Activated CD4-positive, CD25-positive, alpha-beta regulatory T cell treated with anti-CD3 and anti-CD28 coated beads, Interleukin-2, amount 50 U/mL, for 16 hours (primary cell): ENCODE results near the gene OR1J2.
"Not testable (repeated sequence)": the region's sequence is repeated elsewhere in the genome, so short reads cannot be mapped to it uniquely, and the experiment has no call there.

Source experiments
- DNase-seq: peaks from one replicate; pipeline ENCODE4 v3.0.0-alpha.2; 2020; ENCODE audit warnings: low read depth, low spot score

The OR1J2 gene

DNA sequence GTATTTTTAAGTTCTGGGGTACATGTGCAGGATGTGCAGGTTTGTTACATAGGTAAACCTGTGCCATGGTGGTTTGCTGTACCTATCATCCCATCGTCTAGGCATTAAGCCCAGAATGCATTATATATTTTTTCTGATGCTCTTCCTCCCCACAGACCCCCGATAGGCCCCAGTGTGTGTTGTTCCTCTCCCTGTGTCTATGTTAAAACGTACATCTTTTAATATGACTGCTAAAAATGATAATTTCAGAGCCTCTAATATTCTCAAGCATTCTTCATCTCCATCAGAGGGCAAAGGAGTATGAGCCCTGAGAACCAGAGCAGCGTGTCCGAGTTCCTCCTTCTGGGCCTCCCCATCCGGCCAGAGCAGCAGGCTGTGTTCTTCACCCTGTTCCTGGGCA lies at the start of gene OR1J2:
Gene OR1J2 (plus strand): TSS at position 301 of the 400 bp plus-strand sequence. CDS start 0 bp downstream, at position 301.
- no peak for DNase-seq

GRCh38 chr9:122463828-122464632 lies 46.6 kb upstream of the OR1J2 start:
- no peak for DNase-seq

GRCh38 chr9:122464633-122465567 lies 45.7 kb upstream of the OR1J2 start:
- peak; percentile 56 for DNase-seq

- DNase-seq = no peak
Observed at GRCh38 chr9:122466456-122466855, 44.1 kb upstream of the OR1J2 start.

- DNase-seq = no peak
Observed at GRCh38 chr9:122468735-122469134, 41.9 kb upstream of the OR1J2 start.

DNA sequence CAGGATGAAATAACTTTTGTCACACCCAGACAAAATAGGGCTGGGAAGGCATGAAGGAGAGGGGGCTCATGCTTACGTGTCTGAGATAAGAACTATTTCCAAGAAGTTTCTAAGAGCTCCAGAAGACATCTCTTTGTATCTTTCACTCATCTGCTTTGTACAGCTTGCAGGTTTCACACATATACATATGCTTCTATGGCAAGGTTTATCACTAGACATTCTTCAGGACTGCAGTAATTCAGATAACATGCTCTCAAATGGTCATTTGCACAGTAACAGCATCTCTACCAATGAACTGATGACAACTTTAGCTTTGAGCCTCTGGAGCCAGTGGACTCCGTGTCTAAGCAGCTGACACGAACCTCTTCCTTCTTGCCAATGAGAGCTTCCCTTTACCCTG lies 36.0 kb upstream of the OR1J2 start:
- no peak for DNase-seq

- DNase-seq = no peak
Observed at GRCh38 chr9:122475717-122476116, 34.9 kb upstream of the OR1J2 start.

GRCh38 chr9:122477346-122477745 lies 33.3 kb upstream of the OR1J2 start:
- DNase-seq = no peak

- no peak for DNase-seq
Observed at GRCh38 chr9:122477826-122478225, 32.8 kb upstream of the OR1J2 start, which contains the start of gene OR1J1. OR1J1 (minus strand) TSS chr9:122477926; CDS start chr9:122477926, 0 bp downstream.

- DNase-seq = no peak
Observed at GRCh38 chr9:122479062-122479461, 31.5 kb upstream of the OR1J2 start.

- DNase-seq = no peak
Observed at GRCh38 chr9:122498883-122499288, 11.7 kb upstream of the OR1J2 start.

- no peak for DNase-seq
Observed at GRCh38 chr9:122506964-122507363, 3.6 kb upstream of the OR1J2 start.

- no peak for DNase-seq
Observed at GRCh38 chr9:122518226-122518625, 7.6 kb downstream of the OR1J2 start.

DNA sequence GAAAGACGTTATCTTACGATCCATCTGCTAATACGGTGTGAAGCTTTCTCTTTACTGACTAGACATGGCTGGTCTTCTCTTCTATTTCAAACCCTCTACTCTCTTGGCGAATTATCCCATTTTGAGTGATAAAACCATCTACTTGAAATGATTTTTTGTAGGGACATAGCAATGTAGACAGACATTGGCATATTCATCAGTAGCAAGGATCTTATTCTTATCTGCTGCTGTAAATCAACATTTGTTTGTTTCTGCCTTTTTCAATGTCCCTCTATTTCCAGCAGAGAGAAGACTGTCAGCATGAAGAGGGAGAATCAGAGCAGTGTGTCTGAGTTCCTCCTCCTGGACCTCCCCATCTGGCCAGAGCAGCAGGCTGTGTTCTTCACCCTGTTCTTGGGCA lies 8.2 kb downstream of the OR1J2 start, which contains the start of gene OR1J4:
Gene OR1J4 (plus strand): TSS at position 301 of the 400 bp plus-strand sequence. CDS start 0 bp downstream, at position 301.
- no peak for DNase-seq

DNA sequence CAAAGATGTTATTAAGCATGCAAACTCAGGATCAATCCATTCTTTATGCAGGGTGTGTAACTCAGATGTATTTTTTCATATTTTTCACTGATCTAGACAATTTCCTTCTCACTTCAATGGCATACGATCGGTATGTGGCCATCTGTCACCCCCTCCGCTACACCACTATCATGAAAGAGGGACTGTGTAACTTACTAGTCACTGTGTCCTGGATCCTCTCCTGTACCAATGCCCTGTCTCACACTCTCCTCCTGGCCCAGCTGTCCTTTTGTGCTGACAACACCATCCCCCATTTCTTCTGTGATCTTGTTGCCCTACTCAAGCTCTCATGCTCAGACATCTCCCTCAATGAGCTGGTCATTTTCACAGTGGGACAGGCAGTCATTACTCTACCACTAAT lies 8.8 kb downstream of the OR1J2 start:
- no peak for DNase-seq

DNA sequence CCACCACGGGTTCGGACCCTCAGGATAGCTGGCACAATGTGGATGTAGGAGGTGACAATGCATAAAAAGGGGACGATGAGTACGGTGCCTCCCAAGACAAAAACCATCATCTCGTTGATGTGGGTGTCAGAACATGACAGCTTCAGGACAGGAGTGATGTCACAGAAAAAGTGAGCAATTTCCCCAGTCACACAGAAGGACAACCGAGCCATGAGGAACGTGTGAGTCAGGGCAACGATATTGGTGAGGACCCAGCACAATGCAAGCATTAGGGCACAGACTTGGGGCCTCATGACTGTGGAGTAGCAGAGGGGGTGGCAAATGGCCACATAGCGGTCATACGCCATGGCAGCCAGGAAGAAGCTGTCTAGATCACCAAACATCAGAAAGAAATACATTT lies 16.0 kb downstream of the OR1J2 start:
- no peak for DNase-seq

DNA sequence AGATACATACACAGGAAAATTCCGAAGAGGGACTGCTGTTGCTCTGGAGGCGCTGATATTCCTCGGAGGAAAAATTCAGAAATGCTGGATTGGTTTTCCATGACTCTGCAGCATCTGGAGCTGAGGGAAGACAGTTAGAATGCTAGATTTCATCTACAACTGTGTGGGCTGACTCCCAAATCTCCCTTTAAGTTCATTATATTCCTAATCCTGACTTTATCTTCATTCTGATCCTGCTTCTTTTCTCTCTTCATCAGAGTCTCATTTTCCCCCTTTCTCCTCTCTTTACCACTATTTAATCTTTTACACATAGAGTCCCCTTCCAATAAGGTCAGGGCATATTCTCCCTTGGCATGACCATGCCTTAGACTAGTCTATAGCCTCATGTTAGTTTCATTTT lies 16.6 kb downstream of the OR1J2 start, which contains the start of gene OR1N1:
Gene OR1N1 (minus strand): TSS at position 101 of the 400 bp plus-strand sequence. CDS start 0 bp downstream, at position 101.
- DNase-seq = no peak

DNA sequence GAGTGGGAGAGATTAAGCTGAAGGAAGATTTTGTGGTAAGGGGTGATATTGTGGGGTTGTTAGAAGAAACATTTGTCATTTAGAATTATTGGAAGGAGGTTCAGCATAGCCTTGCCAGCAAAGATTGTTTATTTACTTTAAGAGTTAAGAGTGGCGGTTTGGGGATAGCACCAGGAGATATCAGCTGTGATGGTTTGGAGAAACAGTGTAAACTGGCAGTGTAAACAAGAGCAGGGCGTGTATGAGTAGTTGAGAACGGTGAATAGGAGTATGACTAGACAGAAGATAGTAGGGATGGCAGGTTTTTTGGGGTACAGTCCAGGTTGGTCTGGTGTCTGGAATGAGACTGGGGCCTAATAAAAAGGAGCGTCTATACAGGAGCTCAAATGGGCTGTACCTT lies 20.6 kb downstream of the OR1J2 start:
- not testable (repeated sequence) for DNase-seq

- no peak for DNase-seq
Observed at GRCh38 chr9:122536134-122536533, 25.5 kb downstream of the OR1J2 start.

GRCh38 chr9:122537066-122537465 lies 26.5 kb downstream of the OR1J2 start:
- not testable (repeated sequence) for DNase-seq

GRCh38 chr9:122538757-122539156 lies 28.2 kb downstream of the OR1J2 start:
- DNase-seq = no peak

GRCh38 chr9:122546196-122546595 lies 35.6 kb downstream of the OR1J2 start:
- no peak for DNase-seq
